Left kidney (tissue), 2 donors: ENCODE results near the gene CERT1. TPM values are rescaled to one million over a fixed set of nuclear protein-coding genes. Genes with fewer than 3 reads are reported as not detected.
"Not testable (repeated sequence)": the region's sequence is repeated elsewhere in the genome, so short reads cannot be mapped to it uniquely, and the experiment has no call there.

ENCODE experiments used
- DNase-seq: peaks from one replicate; pipeline ENCODE4 v3.0.0-alpha.2; 2013
- polyA plus RNA-seq: library from polyadenylated mRNA; unstranded; fragments of 120-200 nt; gene quantifications from one replicate; pipeline ENCODE4 v1.2.1, GENCODE V29; 2013; ENCODE audit not compliant: insufficient read length

The CERT1 gene
- polyA plus RNA-seq, 1 donor, result 63.7 TPM

GRCh38 chr5:75524071-75524470 is 12.6 kb upstream of the CERT1 start:
- DNase-seq, result no peak

- no peak for DNase-seq
Measured at GRCh38 chr5:75523275-75523674, 11.8 kb upstream of the CERT1 start.

- no peak for DNase-seq
Measured at GRCh38 chr5:75522542-75522941, 11.1 kb upstream of the CERT1 start.

- no peak for DNase-seq
Measured at GRCh38 chr5:75522025-75522424, 10.6 kb upstream of the CERT1 start.

GRCh38 chr5:75521195-75521594 is 9.8 kb upstream of the CERT1 start:
- no peak for DNase-seq

GRCh38 chr5:75519761-75520160 is 8.3 kb upstream of the CERT1 start:
- no peak for DNase-seq

- no peak for DNase-seq
Measured at GRCh38 chr5:75514323-75514722, 2.9 kb upstream of the CERT1 start.

GRCh38 chr5:75513841-75514240 is 2.4 kb upstream of the CERT1 start:
- DNase-seq, result no peak

GRCh38 chr5:75512383-75513074 is 1.1 kb upstream of the CERT1 start:
- DNase-seq, result no peak

GRCh38 chr5:75510836-75511434 is 494 bp downstream of the CERT1 start:
- DNase-seq, result no peak

- peak; percentile 29 for DNase-seq
Measured at GRCh38 chr5:75510417-75510835, 1.0 kb downstream of the CERT1 start.

GRCh38 chr5:75509956-75510355 is 1.5 kb downstream of the CERT1 start:
- DNase-seq, result peak; percentile 36

- DNase-seq, result no peak
Measured at GRCh38 chr5:75509546-75509945, 1.9 kb downstream of the CERT1 start.

- DNase-seq, result no peak
Measured at GRCh38 chr5:75507841-75508240, 3.6 kb downstream of the CERT1 start.

- DNase-seq, result not testable (repeated sequence)
Measured at GRCh38 chr5:75505112-75505511, 6.3 kb downstream of the CERT1 start.

- not testable (repeated sequence) for DNase-seq
Measured at GRCh38 chr5:75498875-75499274, 12.6 kb downstream of the CERT1 start.

- DNase-seq, result no peak
Measured at GRCh38 chr5:75498208-75498777, 13.1 kb downstream of the CERT1 start.

- DNase-seq, result no peak
Measured at GRCh38 chr5:75496026-75496425, 15.4 kb downstream of the CERT1 start.

GRCh38 chr5:75491621-75492020 is 19.8 kb downstream of the CERT1 start:
- DNase-seq, result no peak

GRCh38 chr5:75489847-75490246 is 21.6 kb downstream of the CERT1 start:
- not testable (repeated sequence) for DNase-seq

- no peak for DNase-seq
Measured at GRCh38 chr5:75484605-75485004, 26.8 kb downstream of the CERT1 start.

GRCh38 chr5:75482482-75482881 is 28.9 kb downstream of the CERT1 start:
- DNase-seq, result no peak

GRCh38 chr5:75481024-75481423 is 30.4 kb downstream of the CERT1 start:
- no peak for DNase-seq

GRCh38 chr5:75475364-75475763 is 36.1 kb downstream of the CERT1 start:
- DNase-seq, result no peak
